Measurements from ENCODE around the gene SPINK6.

SPINK6 gene, protein sequence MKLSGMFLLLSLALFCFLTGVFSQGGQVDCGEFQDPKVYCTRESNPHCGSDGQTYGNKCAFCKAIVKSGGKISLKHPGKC

DNA sequence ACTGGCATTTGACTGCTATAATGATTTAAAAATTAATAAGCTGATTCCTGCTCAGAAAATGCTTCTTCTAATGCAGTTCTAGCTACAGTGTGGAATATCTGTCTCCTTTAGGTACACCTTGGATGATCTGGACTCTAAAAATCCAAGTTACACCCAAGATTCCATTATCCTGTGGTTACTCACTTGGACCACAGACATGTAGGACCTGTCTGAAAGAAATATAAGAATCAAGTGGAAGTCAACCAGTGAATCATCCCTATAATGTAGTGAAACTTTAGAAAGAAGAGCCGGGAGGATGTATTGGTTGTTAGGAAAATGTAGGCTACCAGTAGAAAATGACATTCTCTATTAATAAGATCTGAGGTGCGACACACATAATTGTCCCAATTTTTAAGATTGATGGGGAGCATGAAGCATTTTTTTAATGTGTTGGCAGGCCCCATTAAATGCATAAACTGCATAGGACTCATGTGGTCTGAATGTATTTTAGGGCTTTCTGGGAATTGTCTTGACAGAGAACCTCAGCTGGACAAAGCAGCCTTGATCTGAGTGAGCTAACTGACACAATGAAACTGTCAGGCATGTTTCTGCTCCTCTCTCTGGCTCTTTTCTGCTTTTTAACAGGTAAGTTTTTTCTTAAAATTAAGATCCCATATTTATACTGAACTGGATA is at the start of gene SPINK6:
TSS of gene SPINK6 (plus strand) at position 512 of the 673 bp plus-strand sequence. CDS start at position 567, 55 bp downstream.
- in situ Hi-C loops (cut with MboI; ENCODE audit: low sequenced_read_pairs) = no loop called here

- in situ Hi-C loops (cut with MboI; ENCODE audit: low sequenced_read_pairs) = no loop called here
These were observed 46.2 kb upstream of the SPINK6 start for GRCh38 chr5:148156609-148157008.

DNA sequence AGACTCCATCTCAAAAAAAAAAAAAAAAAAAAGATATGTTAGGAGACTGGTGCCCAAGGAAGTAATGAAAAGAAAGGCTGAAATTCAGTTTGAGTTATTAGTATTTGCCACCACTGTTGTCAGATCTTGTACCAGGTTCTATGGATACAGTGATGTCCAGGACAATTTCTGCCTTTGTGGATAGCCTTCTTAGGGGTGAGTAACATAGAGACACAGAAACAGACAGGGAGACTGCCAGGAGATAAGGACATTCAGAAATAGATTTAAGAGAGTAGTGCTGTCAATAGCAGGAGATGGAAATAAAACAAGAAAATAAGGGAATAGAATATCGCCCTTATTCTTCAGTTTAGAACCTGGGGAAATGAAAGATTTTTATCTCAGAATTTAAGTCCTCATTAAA is 40.8 kb upstream of the SPINK6 start:
- in situ Hi-C loops (cut with MboI; ENCODE audit: low sequenced_read_pairs) = no loop called here

DNA sequence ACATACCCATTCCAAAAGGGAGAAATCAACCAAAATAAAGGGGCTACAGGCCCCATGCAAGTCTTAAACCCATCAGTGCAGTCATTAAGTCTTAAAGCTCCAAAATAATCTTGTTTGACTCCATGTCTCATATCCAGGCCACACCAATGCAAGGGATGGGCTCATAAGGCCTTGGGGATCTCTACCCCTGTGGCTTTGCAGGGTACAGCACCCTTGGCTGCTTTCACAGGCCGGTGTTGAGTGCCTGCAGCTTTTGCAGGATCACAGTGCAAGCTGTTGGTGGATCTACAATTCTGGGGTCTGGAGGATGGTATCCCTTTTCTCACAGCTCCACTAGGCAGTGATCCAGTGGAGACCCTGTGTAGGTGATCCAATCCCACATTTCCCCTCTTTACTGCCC is 39.5 kb upstream of the SPINK6 start:
- in situ Hi-C loops (cut with MboI; ENCODE audit: low sequenced_read_pairs) = no loop called here

DNA sequence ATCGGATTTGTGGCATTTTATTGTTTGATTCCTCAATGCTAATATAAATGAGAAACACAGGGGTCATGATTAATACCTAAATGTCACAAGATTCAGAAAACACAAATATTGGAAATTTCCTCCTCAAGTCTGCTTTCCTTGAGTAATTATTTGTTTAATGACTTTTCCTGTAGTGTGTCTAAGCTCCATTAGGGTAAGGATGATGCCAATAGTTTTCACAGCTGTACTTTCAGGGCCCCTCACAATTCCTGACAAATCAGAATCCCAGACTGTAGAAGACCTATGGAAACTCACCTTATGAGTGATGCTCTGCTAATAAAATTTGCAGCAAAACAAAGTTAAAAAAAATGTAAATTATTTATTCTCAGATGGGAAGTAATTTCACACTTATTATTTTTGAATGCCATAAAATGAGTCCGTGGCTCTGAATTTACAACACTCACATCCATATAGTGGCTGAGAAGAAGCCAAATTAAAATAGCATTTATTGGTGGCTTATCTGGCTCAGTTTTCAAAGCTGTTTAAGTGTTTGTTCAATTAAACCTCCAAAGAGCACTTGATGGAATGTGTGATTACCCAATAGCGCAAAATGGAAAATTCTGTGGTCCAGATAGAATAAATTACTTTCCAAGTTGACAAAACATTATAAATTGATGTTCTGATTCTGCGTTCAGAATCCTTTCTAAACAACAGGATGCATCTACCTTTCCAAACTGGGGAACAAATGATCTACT is 36.1 kb upstream of the SPINK6 start:
- in situ Hi-C loops (cut with MboI; ENCODE audit: low sequenced_read_pairs) = no loop called here

DNA sequence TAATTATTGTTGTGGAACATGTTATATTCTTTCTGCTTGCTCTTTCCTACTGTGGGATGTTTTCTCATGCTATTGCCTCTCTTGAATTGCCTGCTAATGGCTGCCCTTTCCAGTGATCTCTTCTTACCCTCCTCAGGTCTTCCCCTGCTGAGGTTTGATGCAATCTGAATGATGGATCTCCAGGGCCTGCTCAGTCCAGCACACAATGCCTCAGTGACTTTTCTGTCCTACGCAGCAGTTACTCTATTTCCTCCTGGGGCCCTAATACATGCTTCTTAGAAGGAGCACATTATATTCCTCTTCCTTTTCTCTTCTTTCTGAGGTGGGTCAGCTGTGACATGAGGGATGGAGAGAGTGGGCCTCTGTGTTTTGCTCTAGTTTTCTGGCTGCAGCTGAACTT is 34.6 kb upstream of the SPINK6 start, which contains the start of gene SPINK14:
TSS of gene SPINK14 (plus strand) at position 301 of the 400 bp plus-strand sequence. CDS start 1,187 bp downstream, outside the sequence.
- in situ Hi-C loops (cut with MboI; ENCODE audit: low sequenced_read_pairs) = no loop called here

- in situ Hi-C loops (cut with MboI; ENCODE audit: low sequenced_read_pairs) = no loop called here
These were observed 30.5 kb upstream of the SPINK6 start for GRCh38 chr5:148172377-148172776.

- in situ Hi-C loops (cut with MboI; ENCODE audit: low sequenced_read_pairs) = no loop called here
These were observed 26.4 kb upstream of the SPINK6 start for GRCh38 chr5:148176480-148176879.

DNA sequence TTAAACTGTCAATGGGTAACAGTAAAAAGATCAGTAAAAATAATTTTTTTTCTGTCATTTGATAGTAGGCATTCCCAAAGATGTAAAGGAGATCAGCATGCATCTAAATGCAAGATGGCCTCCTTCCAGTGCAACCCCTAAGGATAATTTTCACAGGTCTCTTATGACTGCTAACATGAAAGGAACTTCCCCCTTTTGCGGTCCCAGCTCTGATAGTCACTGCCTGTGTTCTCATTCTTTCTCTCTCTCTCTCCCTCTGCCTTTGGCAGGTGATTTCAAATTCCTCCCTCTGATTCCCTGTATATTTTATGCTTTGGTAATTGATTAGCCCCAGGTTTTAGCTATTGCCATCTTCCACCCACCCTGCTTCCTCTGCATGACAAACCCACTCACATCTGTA is 25.6 kb upstream of the SPINK6 start:
- in situ Hi-C loops (cut with MboI; ENCODE audit: low sequenced_read_pairs) = no loop called here

GRCh38 chr5:148179234-148179824 is 23.5 kb upstream of the SPINK6 start:
- in situ Hi-C loops (cut with MboI; ENCODE audit: low sequenced_read_pairs) = no loop called here

DNA sequence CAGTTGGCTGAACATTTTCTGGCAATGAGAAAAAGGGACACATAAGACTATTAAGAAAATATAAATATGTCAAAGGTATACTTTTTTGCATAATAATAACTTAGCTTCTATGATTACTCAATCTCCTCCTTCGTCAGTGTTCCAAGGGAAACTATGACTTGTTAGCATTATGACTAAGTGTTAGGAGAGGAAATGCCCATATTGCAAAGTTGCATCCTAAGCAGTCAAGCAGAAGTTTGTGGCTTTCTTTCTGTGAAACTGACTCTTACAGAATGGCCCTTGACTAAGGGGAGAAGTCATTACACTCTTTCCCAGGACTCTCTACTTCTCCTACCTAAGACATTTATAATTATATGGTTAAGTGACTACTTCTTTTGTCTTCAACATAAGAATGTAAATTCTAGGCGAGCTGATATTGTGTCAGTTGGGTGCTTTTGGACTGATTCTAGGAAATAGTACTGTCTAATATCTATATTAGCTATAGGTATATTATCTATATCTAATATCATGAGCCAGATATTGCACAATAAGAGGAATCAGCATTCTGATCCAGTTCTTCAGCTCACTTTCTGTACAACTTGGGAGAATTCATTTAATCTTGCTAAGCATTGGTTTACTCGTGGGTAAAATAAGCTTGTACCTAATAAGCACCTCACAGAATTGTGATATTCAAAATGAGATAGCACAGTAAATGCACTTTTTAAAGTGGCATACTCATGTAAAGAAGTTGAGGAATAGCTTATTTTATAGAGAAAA is 16.4 kb upstream of the SPINK6 start:
- in situ Hi-C loops (cut with MboI; ENCODE audit: low sequenced_read_pairs) = loop anchor here (10.0 kb wide), 1 partner anchor 538 kb away; no protein-coding TSS in a partner anchor

DNA sequence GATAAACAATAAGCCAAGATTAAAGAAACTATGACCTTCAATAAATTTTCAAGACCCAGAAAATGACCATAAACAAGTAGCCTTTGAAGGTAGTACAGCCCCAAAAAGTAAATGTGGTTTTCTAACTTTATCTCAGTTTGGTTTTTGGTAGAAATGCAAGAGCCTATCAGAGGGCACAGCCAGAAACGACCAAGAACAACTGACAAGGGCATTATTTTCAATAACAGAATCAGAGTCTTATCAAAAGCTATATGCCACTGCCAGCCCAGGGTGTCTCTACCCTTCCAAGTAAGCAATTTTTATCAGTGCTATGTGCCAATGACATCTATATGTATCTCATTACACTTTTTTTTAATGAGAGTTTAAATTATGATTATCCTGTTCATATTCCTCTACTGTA is 11.8 kb upstream of the SPINK6 start:
- in situ Hi-C loops (cut with MboI; ENCODE audit: low sequenced_read_pairs) = no loop called here

GRCh38 chr5:148193202-148193601 is 9.6 kb upstream of the SPINK6 start:
- in situ Hi-C loops (cut with MboI; ENCODE audit: low sequenced_read_pairs) = no loop called here

DNA sequence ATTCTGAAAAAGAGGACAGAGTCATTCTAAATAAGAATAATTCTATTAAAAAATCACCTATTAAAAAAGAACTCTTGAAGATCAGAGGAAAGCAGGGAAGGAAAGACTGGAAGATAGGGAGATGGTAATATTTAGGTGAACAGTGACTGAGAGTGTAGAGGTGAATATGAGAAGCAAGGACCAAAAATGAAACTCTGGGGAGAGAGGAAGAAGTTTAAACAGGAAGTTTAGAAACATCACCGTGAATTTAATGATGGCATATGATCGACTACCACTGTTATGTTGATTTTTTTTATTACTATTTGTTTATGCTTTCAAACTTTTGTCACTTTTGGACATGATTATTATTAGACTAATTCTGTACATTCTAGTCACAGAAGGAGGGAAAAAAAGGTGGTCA is 1.7 kb upstream of the SPINK6 start:
- in situ Hi-C loops (cut with MboI; ENCODE audit: low sequenced_read_pairs) = no loop called here

DNA sequence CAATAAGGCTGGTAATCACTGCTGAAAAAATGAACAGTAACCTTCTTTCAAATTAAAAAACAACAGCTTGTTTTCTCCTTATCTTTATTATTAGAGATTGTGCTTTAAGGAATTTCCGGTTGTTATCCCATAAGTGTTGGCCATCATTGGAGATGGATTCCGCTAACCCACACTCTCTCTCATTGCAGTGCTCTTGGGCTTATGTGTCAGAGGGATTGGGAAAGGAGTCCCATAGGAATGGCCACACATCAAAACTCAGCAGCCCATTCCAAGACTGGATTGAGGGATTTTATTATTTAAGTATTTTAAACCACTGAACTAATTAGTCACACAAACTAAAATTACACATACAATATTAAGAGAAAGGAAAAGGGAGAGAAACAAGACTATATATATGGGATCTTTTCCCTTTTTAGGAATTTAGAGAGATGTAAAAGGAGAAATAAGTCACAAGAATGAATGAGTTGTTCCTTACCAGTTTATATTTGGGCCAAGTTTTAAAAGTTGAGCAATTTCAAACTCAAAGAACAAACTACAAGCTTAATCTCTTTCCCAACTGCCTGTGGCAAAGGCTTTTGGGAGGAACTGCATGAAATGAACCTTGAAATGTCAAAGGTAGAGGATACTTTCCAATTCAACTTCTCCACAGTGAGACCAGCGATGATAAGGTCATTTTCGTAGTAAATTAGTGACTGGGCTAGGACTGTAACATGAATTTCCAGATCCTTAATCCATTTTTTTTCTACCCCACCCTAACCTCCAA is 2.4 kb downstream of the SPINK6 start:
- in situ Hi-C loops (cut with MboI; ENCODE audit: low sequenced_read_pairs) = no loop called here

GRCh38 chr5:148205865-148206264 is 3.0 kb downstream of the SPINK6 start:
- in situ Hi-C loops (cut with MboI; ENCODE audit: low sequenced_read_pairs) = no loop called here

GRCh38 chr5:148206620-148207019 is 3.8 kb downstream of the SPINK6 start:
- in situ Hi-C loops (cut with MboI; ENCODE audit: low sequenced_read_pairs) = no loop called here

DNA sequence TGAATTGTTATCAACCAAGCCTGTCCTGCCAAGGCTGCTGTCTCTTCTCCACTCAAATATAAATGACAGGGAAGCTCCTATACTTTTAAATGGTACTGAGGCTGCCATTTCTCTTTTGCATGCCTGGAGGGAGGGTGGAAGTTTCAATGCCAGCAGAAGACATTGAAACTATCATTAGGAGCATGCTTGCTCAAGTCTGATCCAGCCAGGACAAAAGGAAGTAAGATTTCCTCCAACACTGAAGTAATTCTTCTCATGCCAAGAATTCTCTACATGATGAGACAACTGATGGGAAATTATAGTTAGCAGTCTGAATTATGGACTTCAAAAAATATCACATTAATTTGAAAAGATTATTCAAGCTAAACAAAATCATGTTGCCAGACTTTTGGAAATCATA is 5.4 kb downstream of the SPINK6 start:
- in situ Hi-C loops (cut with MboI; ENCODE audit: low sequenced_read_pairs) = no loop called here

DNA sequence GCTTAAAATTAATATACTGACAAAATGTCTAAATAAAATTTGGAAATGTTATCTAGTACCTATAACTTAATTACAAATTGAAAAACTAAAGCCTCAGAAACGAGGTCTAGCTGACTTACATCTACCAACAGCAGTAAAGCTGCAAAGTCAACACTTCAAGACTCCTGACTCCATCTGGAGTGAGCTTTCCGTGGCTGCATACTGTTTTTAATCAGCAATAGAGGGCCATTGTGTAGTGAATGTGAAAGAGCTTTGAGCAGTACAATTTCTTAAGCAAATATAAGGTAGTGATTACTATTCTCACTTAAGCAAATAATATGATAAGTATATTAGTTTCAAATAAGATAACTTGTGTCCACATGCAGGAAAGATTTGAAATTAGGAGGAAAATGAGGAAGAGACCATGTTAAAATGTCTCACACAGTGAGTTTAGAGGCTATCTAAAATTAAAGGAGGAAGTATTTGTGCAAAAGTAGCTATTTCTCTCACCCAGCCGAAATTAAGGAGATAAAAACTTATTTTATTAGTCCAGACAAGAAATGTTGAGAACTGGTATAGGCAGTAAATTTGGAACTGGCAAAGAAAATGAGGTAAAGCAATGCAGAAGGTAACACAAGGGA is 6.4 kb downstream of the SPINK6 start:
- in situ Hi-C loops (cut with MboI; ENCODE audit: low sequenced_read_pairs) = no loop called here

DNA sequence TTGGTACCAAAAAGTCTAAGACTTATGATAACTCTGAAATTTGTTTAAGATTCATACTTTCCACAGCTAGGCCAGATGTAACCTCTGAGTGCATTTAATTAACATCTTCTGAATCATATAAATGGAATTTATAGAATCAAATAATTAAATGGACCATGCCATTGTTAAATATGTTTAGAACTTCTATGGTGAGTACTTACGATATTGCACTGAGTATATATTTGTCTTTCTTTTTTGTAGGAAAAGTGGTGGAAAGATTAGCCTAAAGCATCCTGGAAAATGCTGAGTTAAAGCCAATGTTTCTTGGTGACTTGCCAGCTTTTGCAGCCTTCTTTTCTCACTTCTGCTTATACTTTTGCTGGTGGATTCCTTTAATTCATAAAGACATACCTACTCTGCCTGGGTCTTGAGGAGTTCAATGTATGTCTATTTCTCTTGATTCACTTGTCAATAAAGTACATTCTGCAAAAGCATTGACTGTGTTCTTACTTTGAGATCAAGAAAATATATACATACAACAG is 11.9 kb downstream of the SPINK6 start:
- in situ Hi-C loops (cut with MboI; ENCODE audit: low sequenced_read_pairs) = no loop called here

Data from HL-60/S4 (cell line).